Osteoblast (primary cell): ENCODE measurements around the gene FAM111A. TPM values are rescaled to one million over a fixed set of nuclear protein-coding genes. Genes with fewer than 3 reads are reported as not detected.

Source experiments
- DNase-seq: peaks from one replicate; pipeline ENCODE4 v3.0.0; 2011; ENCODE audit warnings: low spot score, mixed read lengths; ENCODE audit not compliant: insufficient read length; ENCODE audit errors: missing footprints
- H2AFZ ChIP-seq: 2 replicates; pipeline ENCODE4 v1.6.0; 2011; ENCODE audit warnings: mild to moderate bottlenecking, low read length
- H3K27ac ChIP-seq: 2 replicates; pipeline ENCODE4 v1.5.1; 2011; ENCODE audit warnings: mild to moderate bottlenecking, low read depth, low read length, moderate library complexity
- H3K27me3 ChIP-seq: 2 replicates; pipeline ENCODE4 v1.6.0; 2012; ENCODE audit warnings: mild to moderate bottlenecking, control low read depth, inconsistent platforms, low read length, moderate library complexity; ENCODE audit not compliant: insufficient read depth
- H3K36me3 ChIP-seq: 2 replicates; pipeline ENCODE4 v1.5.1; 2011; ENCODE audit warnings: mild to moderate bottlenecking, low read length, control low read depth, moderate library complexity; ENCODE audit not compliant: insufficient read depth
- H3K4me1 ChIP-seq: 2 replicates; pipeline ENCODE4 v1.5.1; 2011; ENCODE audit warnings: mild to moderate bottlenecking, low read length, control low read depth, moderate library complexity; ENCODE audit not compliant: insufficient read depth
- H3K4me2 ChIP-seq: 2 replicates; pipeline ENCODE4 v1.6.0; 2011; ENCODE audit warnings: mild to moderate bottlenecking, low read length; ENCODE audit not compliant: insufficient read depth
- H3K4me3 ChIP-seq: fragments of 200-600 bp; sonication (generic); 3 replicates; pipeline ENCODE4 v1.5.1; 2012; ENCODE audit warnings: mild to moderate bottlenecking, low read length, inconsistent platforms; ENCODE audit not compliant: insufficient read depth
- H3K79me2 ChIP-seq: 2 replicates; pipeline ENCODE4 v1.6.0; 2012; ENCODE audit warnings: mild to moderate bottlenecking, low read length, control low read depth, inconsistent platforms; ENCODE audit not compliant: insufficient read depth
- H3K9me3 ChIP-seq: 2 replicates; pipeline ENCODE4 v1.5.1; 2011; ENCODE audit warnings: low read depth, low read length, control low read depth
- H4K20me1 ChIP-seq: 2 replicates; pipeline ENCODE4 v1.6.0; 2012; ENCODE audit warnings: mild to moderate bottlenecking, low read length, control low read depth; ENCODE audit not compliant: insufficient read depth
- total RNA-seq: library from RNA; depleted of rRNA; stranded (reverse); fragments of >200 nt; gene quantifications from 2 replicates; pipeline ENCODE4 v1.2.3, GENCODE V29; 2012
- TF ChIP-seq, protein P1 (sequence below): IDR thresholded peaks from 2 replicates; pipeline ENCODE4 v1.5.1; 2011; ENCODE audit warnings: mild to moderate bottlenecking, low read depth, low read length, moderate library complexity; ENCODE audit errors: extremely low read depth

Gene FAM111A
- total RNA-seq, 1 donor: 40.5 TPM

DNA sequence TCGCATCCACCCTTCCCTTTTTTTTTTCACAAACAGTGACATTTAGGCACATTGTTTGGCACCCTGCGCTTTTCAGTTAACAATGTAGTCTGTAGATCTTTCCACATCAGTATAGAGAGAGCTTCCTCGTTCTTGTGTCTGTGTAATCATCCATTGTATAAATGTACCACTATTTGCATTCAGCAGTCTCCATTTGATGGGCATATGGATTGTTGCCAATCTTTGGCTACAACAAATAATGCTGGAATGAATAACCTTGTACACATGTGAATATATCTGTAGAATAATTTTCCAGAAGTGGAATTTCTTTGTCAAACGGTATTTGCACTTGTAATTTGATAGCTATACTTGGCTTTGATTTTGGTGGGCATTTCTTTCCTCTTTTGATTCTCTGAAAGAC is 52.9 kb downstream of the FAM111A start:
- Histone ChIP-seq H3K9me3 (no peaks in the 10 kb centered on the region), H2AFZ (no peak overlapping the region), H3K36me3 (no peaks in the 10 kb centered on the region), H3K27me3 (peaks cover 6% of the 10 kb centered on the region), H3K4me1 (peaks cover 10% of the 10 kb centered on the region), H4K20me1 (no peaks in the 10 kb centered on the region), H3K4me3 (no peak overlapping the region), H3K79me2 (no peaks in the 10 kb centered on the region), H3K4me2 (no peak overlapping the region), H3K27ac (no peak overlapping the region)
- TF ChIP-seq, protein P1, sequence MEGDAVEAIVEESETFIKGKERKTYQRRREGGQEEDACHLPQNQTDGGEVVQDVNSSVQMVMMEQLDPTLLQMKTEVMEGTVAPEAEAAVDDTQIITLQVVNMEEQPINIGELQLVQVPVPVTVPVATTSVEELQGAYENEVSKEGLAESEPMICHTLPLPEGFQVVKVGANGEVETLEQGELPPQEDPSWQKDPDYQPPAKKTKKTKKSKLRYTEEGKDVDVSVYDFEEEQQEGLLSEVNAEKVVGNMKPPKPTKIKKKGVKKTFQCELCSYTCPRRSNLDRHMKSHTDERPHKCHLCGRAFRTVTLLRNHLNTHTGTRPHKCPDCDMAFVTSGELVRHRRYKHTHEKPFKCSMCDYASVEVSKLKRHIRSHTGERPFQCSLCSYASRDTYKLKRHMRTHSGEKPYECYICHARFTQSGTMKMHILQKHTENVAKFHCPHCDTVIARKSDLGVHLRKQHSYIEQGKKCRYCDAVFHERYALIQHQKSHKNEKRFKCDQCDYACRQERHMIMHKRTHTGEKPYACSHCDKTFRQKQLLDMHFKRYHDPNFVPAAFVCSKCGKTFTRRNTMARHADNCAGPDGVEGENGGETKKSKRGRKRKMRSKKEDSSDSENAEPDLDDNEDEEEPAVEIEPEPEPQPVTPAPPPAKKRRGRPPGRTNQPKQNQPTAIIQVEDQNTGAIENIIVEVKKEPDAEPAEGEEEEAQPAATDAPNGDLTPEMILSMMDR: no peak
- DNase-seq: no peak

DNA sequence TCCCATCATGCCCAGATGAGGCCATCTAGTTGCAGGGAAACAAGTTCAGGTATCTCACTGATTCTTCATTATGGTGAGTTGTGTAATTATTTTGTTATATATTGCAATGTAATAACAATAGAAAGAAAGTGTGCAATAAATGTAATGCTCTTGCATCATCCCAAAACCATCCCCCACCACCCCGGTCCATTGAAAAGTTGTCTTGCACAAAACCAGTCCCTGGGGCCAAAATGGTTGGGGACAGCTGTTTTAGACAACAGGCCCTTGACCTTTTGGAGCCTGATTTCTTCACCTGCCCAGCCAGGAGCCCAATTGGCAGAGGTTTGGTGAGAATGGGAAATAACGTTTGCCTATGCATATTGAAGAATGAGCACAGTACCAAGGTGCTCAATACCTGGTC is 54.1 kb downstream of the FAM111A start:
- Histone ChIP-seq H3K9me3 (no peaks in the 10 kb centered on the region), H4K20me1 (no peaks in the 10 kb centered on the region), H2AFZ (no peak overlapping the region), H3K27me3 (peaks cover 6% of the 10 kb centered on the region), H3K27ac (no peak overlapping the region), H3K79me2 (no peaks in the 10 kb centered on the region), H3K4me3 (no peak overlapping the region), H3K4me2 (no peak overlapping the region), H3K4me1 (peaks cover 10% of the 10 kb centered on the region), H3K36me3 (no peaks in the 10 kb centered on the region)
- no peak for DNase-seq
- TF ChIP-seq, protein P1: no peak

DNA sequence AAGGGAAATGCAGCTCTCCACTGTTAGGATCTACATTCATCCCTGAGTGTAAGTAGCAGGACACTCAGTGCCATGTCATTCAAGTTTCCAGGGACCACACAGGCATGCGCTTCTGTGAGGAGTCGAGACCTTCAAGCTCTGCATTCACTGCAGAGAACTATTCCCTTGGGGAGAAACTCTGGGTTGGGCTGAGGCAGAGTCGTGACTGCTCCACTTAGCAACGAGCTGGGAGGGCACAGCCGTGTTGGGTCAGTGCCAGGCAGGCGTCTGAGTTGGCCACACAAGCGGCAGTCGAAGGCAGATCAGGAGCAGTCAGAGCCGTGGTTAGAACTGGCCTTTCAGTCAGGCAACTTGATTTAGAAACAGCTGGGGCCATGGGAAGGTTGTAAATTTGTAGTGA is 55.3 kb downstream of the FAM111A start:
- Histone ChIP-seq H2AFZ (peak overlapping the region; percentile 2), H3K4me1 (peaks cover 10% of the 10 kb centered on the region), H3K79me2 (no peaks in the 10 kb centered on the region), H3K4me3 (no peak overlapping the region), H4K20me1 (no peaks in the 10 kb centered on the region), H3K36me3 (no peaks in the 10 kb centered on the region), H3K9me3 (no peaks in the 10 kb centered on the region), H3K4me2 (peak overlapping the region; percentile 28), H3K27ac (no peak overlapping the region), H3K27me3 (peaks cover 6% of the 10 kb centered on the region)
- peak; percentile 83 for DNase-seq
- TF ChIP-seq, protein P1: no peak

DNA sequence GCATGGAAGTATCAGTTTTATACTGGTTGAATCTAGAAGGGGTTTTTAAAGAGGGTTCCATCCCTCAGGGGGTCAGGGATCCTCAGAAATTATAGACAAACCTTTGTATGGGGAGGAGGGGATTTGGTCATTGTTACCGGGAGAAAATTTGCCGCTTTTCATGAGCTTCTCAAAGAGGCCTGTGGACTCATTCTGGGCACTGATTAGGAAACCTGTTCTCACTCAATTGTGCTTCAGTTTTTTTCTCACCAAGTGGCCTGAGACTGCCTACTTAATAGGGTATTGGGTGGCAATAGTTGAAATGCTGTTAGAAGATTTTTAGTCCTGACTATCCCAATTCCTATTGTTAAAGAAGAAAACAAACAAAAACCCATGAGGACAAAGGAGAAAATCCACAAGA is 56.1 kb downstream of the FAM111A start:
- DNase-seq: no peak
- no peak overlapping the region for H3K4me2 ChIP-seq
- H3K9me3 ChIP-seq: no peaks in the 10 kb centered on the region
- H3K36me3 ChIP-seq: no peaks in the 10 kb centered on the region
- H3K4me3 ChIP-seq: no peak overlapping the region
- no peaks in the 10 kb centered on the region for H3K79me2 ChIP-seq
- no peak overlapping the region for H3K27ac ChIP-seq
- H2AFZ ChIP-seq: no peak overlapping the region
- peaks cover 10% of the 10 kb centered on the region for H3K4me1 ChIP-seq
- TF ChIP-seq, protein P1: no peak
- H3K27me3 ChIP-seq: peaks cover 6% of the 10 kb centered on the region
- no peaks in the 10 kb centered on the region for H4K20me1 ChIP-seq
